Measurements from ENCODE around the gene LRP5. TPM values are rescaled to one million over a fixed set of nuclear protein-coding genes. Genes with fewer than 3 reads are reported as not detected.

Gene LRP5
- total and polyA plus RNA-seq, 9 of the 15 experiments (the other 6 are each of a cell fraction or from before 2014, with no cell fraction given), result 0.48 to 44.2 (median 13.5) TPM

- H3K4me1 ChIP-seq (replicated peaks in 1 of 2; ENCODE audit: control insufficient read depth in 2 of 2, insufficient read depth in 2 of 2, low read length in 2 of 2), result peaks cover 0 to 44% of the 10 kb centered on the region in 2 experiments; a peak in 2 of 5 replicates
- CTCF ChIA-PET (ENCODE audit: low intra/inter-chr PET ratio), result no interaction called here
- no peak for TF ChIP-seq TRIM25 (IDR thresholded peaks at IDR 0.05; ENCODE audit: borderline replicate concordance)
- TF ChIP-seq TCFL5 (CRISPR knock-in tag; conservative IDR thresholded peaks at IDR 0.05), result no peak
- TF ChIP-seq ETS1 (conservative IDR thresholded peaks at IDR 0.05; ENCODE audit: control insufficient read depth, low read depth, low read length), result no peak
- TF ChIP-seq CXXC5 (CRISPR knock-in tag; IDR thresholded peaks at IDR 0.05), result no peak
- no peak for TF ChIP-seq HMGXB4 (CRISPR knock-in tag; IDR thresholded peaks at IDR 0.05)
- TF ChIP-seq BRCA1 (IDR thresholded peaks at IDR 0.05), result no peak
- TF ChIP-seq BRCA1 (CRISPR knock-in tag; IDR thresholded peaks at IDR 0.05), result no peak
- TF ChIP-seq E2F3 (CRISPR knock-in tag; IDR thresholded peaks at IDR 0.05), result no peak
- TF ChIP-seq GABPB1 (CRISPR knock-in tag; IDR thresholded peaks at IDR 0.05), result no peak
- no peak for TF ChIP-seq PHF20 (IDR thresholded peaks at IDR 0.05; ENCODE audit: partially characterized antibody)
- TF ChIP-seq ZNF232 (CRISPR knock-in tag; IDR thresholded peaks at IDR 0.05), result no peak
- TF ChIP-seq CEBPB (tag; IDR thresholded peaks at IDR 0.05), result no peak
- no peak for TF ChIP-seq ZSCAN29 (IDR thresholded peaks at IDR 0.05)
- no peak for TF ChIP-seq TRIM24 (IDR thresholded peaks at IDR 0.05)
Observed at GRCh38 chr11:68373189-68373814, 60.9 kb downstream of the LRP5 start.

More at GRCh38 chr11:68373189-68373814, 60.9 kb downstream of the LRP5 start:
- intact Hi-C loops (cut with micrococcal nuclease) (no loop called here), in situ Hi-C loops (cut with MboI) (no loop called here)
- Histone ChIP-seq H3K9me3 (replicated peaks; ENCODE audit: control insufficient read depth, insufficient read depth, low read depth, low read length) (no peaks in the 10 kb centered on the region), H3K27ac (ENCODE audit: extremely low read depth, low read depth, low read length) (no peak overlapping the region), H3K27me3 (ENCODE audit: control insufficient read depth in 2 of 2, insufficient read depth in 2 of 2, low read length in 2 of 2) (no peaks in the 10 kb centered on the region), H3K9me1 (ENCODE audit: control insufficient read depth, insufficient read depth, low read length) (no peaks in the 10 kb centered on the region), H3K4me2 (ENCODE audit: insufficient read depth, low read length) (no peak overlapping the region), H3K36me3 (ENCODE audit: control insufficient read depth, insufficient read depth, low read length) (peaks cover 15% of the 10 kb centered on the region; the same call in 2 of the 3 replicates), H2AFZ (ENCODE audit: low read depth, low read length) (no peak overlapping the region), H3K79me2 (ENCODE audit: control insufficient read depth, insufficient read depth, low read length) (no peaks in the 10 kb centered on the region), H3K4me3 (no peak overlapping the region), H4K20me1 (replicated peaks; ENCODE audit: control insufficient read depth, insufficient read depth, low read length) (no peaks in the 10 kb centered on the region), H3K9ac (ENCODE audit: insufficient read depth in 1 of 2, low read depth in 2 of 2, low read length in 2 of 2) (peak overlapping the region in 1 of 2 experiments; percentile 76; a peak in 2 of 4 replicates)
- DNase-seq (ENCODE audit: extremely low read depth in 1 of 4, low spot score in 3 of 4) (no peak), ATAC-seq (no peak), FAIRE-seq (no peak)
- POLR2A ChIA-PET, result interaction anchor here (1.3 kb wide), 1 partner anchor 27 kb away, joined by 4 read pairs; no protein-coding TSS in a partner anchor
- WGBS (ENCODE audit: insufficient coverage, low coverage, missing lambda C conversion rate), result 82% methylated on average over 21 of the region's 22 CpGs
- BruUV-seq (replicated peaks), result no TSS peak

All from K562 (cell line).